Measurements from ENCODE around the gene CYBA. TPM values are rescaled to one million over a fixed set of nuclear protein-coding genes. Genes with fewer than 3 reads are reported as not detected.

The CYBA gene
- total and polyA plus RNA-seq, 10 of the 15 experiments (the other 5 are each of a cell fraction or from before 2014, with no cell fraction given) = 0.55 to 598 (median 258) TPM

- CTCF ChIA-PET = no interaction called here
- H3K4me3 ChIP-seq = no peak overlapping the region
- no peak overlapping the region for H3K9ac ChIP-seq (ENCODE audit: control insufficient read depth, insufficient read depth, low read length)
- BruUV-seq (replicated peaks) = no TSS peak
- no peaks in the 10 kb centered on the region for H3K4me1 ChIP-seq (ENCODE audit: control insufficient read depth, insufficient read depth, low read length)
- H3K27ac ChIP-seq (ENCODE audit: control insufficient read depth, insufficient read depth) = no peak overlapping the region
- H2AFZ ChIP-seq (ENCODE audit: control insufficient read depth, low read depth, low read length) = no peak overlapping the region
- ATAC-seq (no peak), DNase-seq (ENCODE audit: low read depth, low spot score) (no peak), FAIRE-seq (no peak)
- H3K9me3 ChIP-seq (replicated peaks; ENCODE audit: control insufficient read depth, insufficient read depth, low read length) = no peaks in the 10 kb centered on the region
- RAD21 ChIA-PET (ENCODE audit: unreplicated experiment) = no interaction called here
- no peak overlapping the region for H3K4me2 ChIP-seq (ENCODE audit: control insufficient read depth, insufficient read depth)
- POLR2A ChIA-PET = no interaction called here
- intact Hi-C loops (cut with micrococcal nuclease; ENCODE audit: unreplicated experiment) (no loop called here), in situ Hi-C loops (cut with MboI) (no loop called here)
- H3K79me2 ChIP-seq (ENCODE audit: control insufficient read depth, insufficient read depth, low read length) = no peaks in the 10 kb centered on the region
- H3K36me3 ChIP-seq (ENCODE audit: control insufficient read depth in 2 of 2, insufficient read depth in 2 of 2, low read length in 1 of 2) = peaks cover 7 to 31% of the 10 kb centered on the region in 2 experiments; a peak in 3 of 4 replicates
- no peaks in the 10 kb centered on the region for H4K20me1 ChIP-seq (ENCODE audit: control insufficient read depth, insufficient read depth)
- WGBS (ENCODE audit: insufficient coverage, insufficient replicate concordance, low lambda C conversion rate, missing lambda C conversion rate) = 97% methylated on average over 20 of the region's 20 CpGs
- H3K27me3 ChIP-seq (replicated peaks in 1 of 2; ENCODE audit: control insufficient read depth in 2 of 2, insufficient read depth in 2 of 2, low read length in 1 of 2) = no peaks in the 10 kb centered on the region
- SMC1A ChIA-PET (ENCODE audit: uncharacterized antibody, unreplicated experiment) = interaction anchor here (0.9 to 1.0 kb wide), 2 partner anchors 9 to 28 kb away, joined by 4 read pairs; no protein-coding TSS in a partner anchor
- TF ChIP-seq ZBED1 (IDR thresholded peaks at IDR 0.05; ENCODE audit: borderline replicate concordance) (no peak), CUX1 (IDR thresholded peaks at IDR 0.05; ENCODE audit: insufficient replicate concordance, low read depth, low read length) (no peak), TCF12 (IDR thresholded peaks at IDR 0.05; ENCODE audit: low read depth, low read length) (no peak), RB1 (IDR thresholded peaks at IDR 0.05; ENCODE audit: borderline replicate concordance) (no peak), ZZZ3 (IDR thresholded peaks at IDR 0.05; ENCODE audit: control insufficient read depth, insufficient read length, low read depth) (no peak), IRF4 (IDR thresholded peaks at IDR 0.05; ENCODE audit: low read depth, low read length) (no peak), CEBPB (IDR thresholded peaks at IDR 0.05; ENCODE audit: borderline replicate concordance in 1 of 2, low read depth in 2 of 2, low read length in 2 of 2) (no peak)
Observed at GRCh38 chr16:88617268-88618031, 33.4 kb downstream of the CYBA start.

All from GM12878 (cell line).